ENCODE results near the gene NLRP14. TPM values are rescaled to one million over a fixed set of nuclear protein-coding genes. Genes with fewer than 3 reads are reported as not detected.

NLRP14 gene
- total and polyA plus RNA-seq, 12 donors = 0.05 to 0.11 (median 0.11) TPM; not detected in 8

- intact Hi-C loops (cut with DNase I) = no loop called here
Observed at GRCh38 chr11:7056828-7057513, 36.7 kb downstream of the NLRP14 start.

GRCh38 chr11:7057641-7058040 is 37.4 kb downstream of the NLRP14 start:
- no peak for DNase-seq
- TF ChIP-seq CTCF (IDR thresholded peaks at IDR 0.05) (no peak), POLR2A (IDR thresholded peaks at IDR 0.05) (no peak)
- Histone ChIP-seq H3K27ac (no peak overlapping the region), H3K4me3 (no peak overlapping the region), H3K27me3 (no peaks in the 10 kb centered on the region), H3K4me1 (replicated peaks in 1 of 2) (no peaks in the 10 kb centered on the region), H3K36me3 (replicated peaks in 1 of 2) (no peaks in the 10 kb centered on the region), H3K9me3 (replicated peaks in 1 of 3) (no peaks in the 10 kb centered on the region)
- intact Hi-C loops (cut with DNase I) = no loop called here
- whole genome bisulfite sequencing, 4 donors = 23 to 43% (median 35%) methylated on average over 2 of the region's 2 CpGs

More at GRCh38 chr11:7056828-7057513, 36.7 kb downstream of the NLRP14 start:
- Histone ChIP-seq H3K4me3 (no peak overlapping the region), H3K27me3 (no peaks in the 10 kb centered on the region), H3K9me3 (replicated peaks in 1 of 3) (no peaks in the 10 kb centered on the region), H3K27ac (no peak overlapping the region), H3K36me3 (replicated peaks in 1 of 2) (no peaks in the 10 kb centered on the region), H3K4me1 (replicated peaks in 1 of 2) (no peaks in the 10 kb centered on the region)
- TF ChIP-seq CTCF (IDR thresholded peaks at IDR 0.05) (no peak), POLR2A (IDR thresholded peaks at IDR 0.05) (no peak)
- DNase-seq = no peak
- 60 to 72% (median 64%) methylated on average over 6 of the region's 6 CpGs for WGBS, 4 donors

GRCh38 chr11:7060868-7061267 is 40.6 kb downstream of the NLRP14 start:
- Histone ChIP-seq H3K4me3 (no peak overlapping the region), H3K4me1 (replicated peaks in 1 of 2) (no peaks in the 10 kb centered on the region), H3K36me3 (replicated peaks in 1 of 2) (no peaks in the 10 kb centered on the region), H3K27ac (no peak overlapping the region), H3K9me3 (replicated peaks in 1 of 3) (no peaks in the 10 kb centered on the region), H3K27me3 (no peaks in the 10 kb centered on the region)
- no peak for TF ChIP-seq CTCF (IDR thresholded peaks at IDR 0.05)
- no peak for TF ChIP-seq POLR2A (IDR thresholded peaks at IDR 0.05)
- intact Hi-C loops (cut with DNase I) = no loop called here
- 70 to 93% (median 75%) methylated on average over 1 of the region's 1 CpG for WGBS, 4 donors
- no peak for DNase-seq

- no peaks in the 10 kb centered on the region for H3K9me3 ChIP-seq (replicated peaks in 1 of 3)
- no peaks in the 10 kb centered on the region for H3K36me3 ChIP-seq (replicated peaks in 1 of 2)
- 82 to 93% (median 89%) methylated on average over 2 of the region's 2 CpGs for WGBS, 4 donors
- no peaks in the 10 kb centered on the region for H3K4me1 ChIP-seq (replicated peaks in 1 of 2)
- intact Hi-C loops (cut with DNase I) = no loop called here
- no peak for DNase-seq
- TF ChIP-seq CTCF (IDR thresholded peaks at IDR 0.05) (no peak), POLR2A (IDR thresholded peaks at IDR 0.05) (no peak)
- H3K27me3 ChIP-seq = no peaks in the 10 kb centered on the region
- no peak overlapping the region for H3K4me3 ChIP-seq
- no peak overlapping the region for H3K27ac ChIP-seq
Observed at GRCh38 chr11:7062534-7062933, 42.3 kb downstream of the NLRP14 start.
